HEK293 (cell line): Measurements from ENCODE around the gene SLC8A1.

Experiments
- CTCF ChIA-PET: fragments of 350-600 bp; formaldehyde crosslinking; extraction: SDS; loops from one replicate; lab custom pipeline; 2021; ENCODE audit warnings: antibody characterized with exemption; lab: Yijun Ruan, JAX
- POLR2A ChIA-PET: fragments of 300-600 bp; formaldehyde crosslinking; extraction: SDS; loops from one replicate; lab custom pipeline; 2020; ENCODE audit warnings: antibody characterized with exemption, inconsistent platforms; lab: Yijun Ruan, JAX
- H3K27ac ChIP-seq: fragments of 200-500 bp; sonication (Bioruptor generic); 2 replicates; pipeline ENCODE4 v1.5.1; 2014; ENCODE audit warnings: low read depth, low read length, control low read depth, inconsistent platforms; ENCODE audit errors: extremely low read depth
- H3K36me3 ChIP-seq, 2 experiments: fragments of 200-500 bp in 1 of 2; sonication (Bioruptor generic) in 1 of 2; 1 replicate in 1 of 2; 2 replicates in 1 of 2; pipeline ENCODE4 v1.5.1; 2014 to 2017; ENCODE audit warnings: inconsistent platforms in 2 of 2, low read length in 2 of 2; ENCODE audit not compliant: control insufficient read depth in 2 of 2, insufficient read depth in 1 of 2
- H3K4me1 ChIP-seq: fragments of 200-500 bp; sonication (Bioruptor generic); 2 replicates; pipeline ENCODE4 v1.5.1; 2014; ENCODE audit warnings: mild to moderate bottlenecking, low read length, inconsistent platforms; ENCODE audit not compliant: control insufficient read depth, insufficient read depth
- H3K4me3 ChIP-seq: 2 replicates; pipeline ENCODE4 v1.5.1; 2011; ENCODE audit warnings: low read depth, mild to moderate bottlenecking, control low read depth, low read length, moderate library complexity
- H3K9me3 ChIP-seq: fragments of 200-500 bp; sonication (Bioruptor generic); 2 replicates; pipeline ENCODE4 v1.5.1; 2014; ENCODE audit warnings: low read depth, low read length, inconsistent platforms; ENCODE audit not compliant: control insufficient read depth, insufficient read depth
- HOXC10 ChIP-seq: sonication (generic); formaldehyde crosslinking; IDR thresholded peaks from 2 replicates; pipeline ENCODE4 v1.8.1; 2023; ENCODE audit warnings: mild to moderate bottlenecking, missing genetic modification reagents
- KLF7 ChIP-seq: fragments of 450-650 bp; formaldehyde crosslinking; IDR thresholded peaks from 2 replicates; pipeline ENCODE4 v1.5.1; 2016; ENCODE audit warnings: missing biosample characterization, missing genetic modification characterization, borderline replicate concordance
- SP3 ChIP-seq: fragments of 450-650 bp; formaldehyde crosslinking; IDR thresholded peaks from 2 replicates; pipeline ENCODE4 v1.5.1; 2016; ENCODE audit warnings: missing biosample characterization, missing genetic modification characterization
- ZBTB10 ChIP-seq: fragments of 450-650 bp; formaldehyde crosslinking; IDR thresholded peaks from 2 replicates; pipeline ENCODE4 v1.5.1; 2016; ENCODE audit warnings: missing biosample characterization, missing genetic modification characterization
- ZBTB7A ChIP-seq: fragments of 450-650 bp; formaldehyde crosslinking; IDR thresholded peaks from 2 replicates; pipeline ENCODE4 v1.5.1; 2016; ENCODE audit warnings: low read depth, missing biosample characterization, missing genetic modification characterization
- ZFP41 ChIP-seq: fragments of 450-650 bp; formaldehyde crosslinking; IDR thresholded peaks from 2 replicates; pipeline ENCODE4 v1.5.1; 2016; ENCODE audit warnings: missing biosample characterization, missing genetic modification characterization, borderline replicate concordance
- ZNF2 ChIP-seq: fragments of 450-650 bp; formaldehyde crosslinking; IDR thresholded peaks from 2 replicates; pipeline ENCODE4 v1.5.1; 2016; ENCODE audit warnings: missing biosample characterization, missing genetic modification characterization
- ZNF266 ChIP-seq: fragments of 450-650 bp; formaldehyde crosslinking; IDR thresholded peaks from 2 replicates; pipeline ENCODE4 v1.5.1; 2016; ENCODE audit warnings: missing biosample characterization, missing genetic modification characterization, low read depth
- ZNF335 ChIP-seq: fragments of 450-650 bp; formaldehyde crosslinking; conservative IDR thresholded peaks from 2 replicates; pipeline ENCODE4 v1.5.1; 2016; ENCODE audit warnings: missing biosample characterization, missing genetic modification characterization
- ZNF354C ChIP-seq: fragments of 450-650 bp; formaldehyde crosslinking; IDR thresholded peaks from 2 replicates; pipeline ENCODE4 v1.5.1; 2016; ENCODE audit warnings: missing biosample characterization, missing genetic modification characterization, low read depth, borderline replicate concordance
- ZNF423 ChIP-seq: fragments of 450-650 bp; formaldehyde crosslinking; IDR thresholded peaks from 2 replicates; pipeline ENCODE4 v1.5.1; 2016; ENCODE audit warnings: missing biosample characterization, missing genetic modification characterization
- ZNF426 ChIP-seq: fragments of 450-650 bp; formaldehyde crosslinking; IDR thresholded peaks from 2 replicates; pipeline ENCODE4 v1.5.1; 2017; ENCODE audit warnings: missing biosample characterization, missing genetic modification characterization, mild to moderate bottlenecking, inconsistent platforms, moderate library complexity
- ZNF571 ChIP-seq: fragments of 450-650 bp; formaldehyde crosslinking; IDR thresholded peaks from 2 replicates; pipeline ENCODE4 v1.5.0; 2017; ENCODE audit warnings: missing biosample characterization, missing genetic modification characterization
- ZNF585B ChIP-seq: fragments of 450-650 bp; formaldehyde crosslinking; IDR thresholded peaks from 2 replicates; pipeline ENCODE4 v1.5.1; 2016; ENCODE audit warnings: missing biosample characterization, missing genetic modification characterization
- ZNF707 ChIP-seq: fragments of 450-650 bp; formaldehyde crosslinking; IDR thresholded peaks from 2 replicates; pipeline ENCODE4 v1.5.1; 2016; ENCODE audit warnings: missing biosample characterization, missing genetic modification characterization
- ZNF777 ChIP-seq: fragments of 450-650 bp; formaldehyde crosslinking; IDR thresholded peaks from 2 replicates; pipeline ENCODE4 v1.5.1; 2017; ENCODE audit warnings: missing biosample characterization, missing genetic modification characterization, borderline replicate concordance
- ZNF791 ChIP-seq: fragments of 450-650 bp; formaldehyde crosslinking; IDR thresholded peaks from 2 replicates; pipeline ENCODE4 v1.5.1; 2016; ENCODE audit warnings: missing biosample characterization, missing genetic modification characterization
- ZSCAN23 ChIP-seq: fragments of 450-650 bp; formaldehyde crosslinking; IDR thresholded peaks from 2 replicates; pipeline ENCODE4 v1.5.1; 2016; ENCODE audit warnings: missing biosample characterization, missing genetic modification characterization
- ZSCAN30 ChIP-seq: fragments of 450-650 bp; IDR thresholded peaks from 2 replicates; pipeline ENCODE4 v1.5.1; 2018; ENCODE audit warnings: missing biosample characterization, mild to moderate bottlenecking, missing genetic modification characterization, moderate library complexity
- ZSCAN4 ChIP-seq: fragments of 450-650 bp; formaldehyde crosslinking; IDR thresholded peaks from 2 replicates; pipeline ENCODE4 v1.5.1; 2017; ENCODE audit warnings: missing biosample characterization, missing genetic modification characterization

Gene SLC8A1

GRCh38 chr2:40168032-40168431 is 283.9 kb downstream of the SLC8A1 start (continued):
- TF ChIP-seq ZBTB10 (tag by site-specific recombination) (no peak), ZFP41 (tag by site-specific recombination) (no peak), SP3 (tag by site-specific recombination) (no peak), ZNF571 (tag by site-specific recombination) (no peak)

- ChIA-PET CTCF (no interaction called here), POLR2A (no interaction called here)
- no peak for TF ChIP-seq ZNF266
- TF ChIP-seq ZSCAN4 (tag by site-specific recombination), result no peak
- no peak for TF ChIP-seq HOXC10
- Histone ChIP-seq H3K4me1 (no peaks in the 10 kb centered on the region), H3K27ac (no peak overlapping the region), H3K4me3 (no peak overlapping the region), H3K9me3 (no peaks in the 10 kb centered on the region), H3K36me3 (no peaks in the 10 kb centered on the region)
These were observed 285.9 kb downstream of the SLC8A1 start for GRCh38 chr2:40166006-40166405.

GRCh38 chr2:40165509-40165844 is 286.4 kb downstream of the SLC8A1 start:
- Histone ChIP-seq H3K4me3 (no peak overlapping the region), H3K27ac (no peak overlapping the region), H3K4me1 (no peaks in the 10 kb centered on the region), H3K9me3 (no peaks in the 10 kb centered on the region), H3K36me3 (no peaks in the 10 kb centered on the region)
- POLR2A ChIA-PET, result no interaction called here
- CTCF ChIA-PET, result no interaction called here
- TF ChIP-seq ZNF423 (tag by site-specific recombination), result no peak
- no peak for TF ChIP-seq ZNF335 (tag by site-specific recombination)
- no peak for TF ChIP-seq ZNF2
- no peak for TF ChIP-seq ZBTB7A
- TF ChIP-seq ZSCAN4 (tag by site-specific recombination), result no peak
- TF ChIP-seq ZNF585B (tag by site-specific recombination), result no peak
- TF ChIP-seq ZNF354C (tag by site-specific recombination), result no peak
- no peak for TF ChIP-seq ZNF777 (tag by site-specific recombination)
- no peak for TF ChIP-seq ZSCAN30 (tag by site-specific recombination)
- TF ChIP-seq ZSCAN23 (tag by site-specific recombination), result no peak
- no peak for TF ChIP-seq ZNF707
- no peak for TF ChIP-seq ZNF791 (tag by site-specific recombination)
- TF ChIP-seq ZNF426 (tag by site-specific recombination), result no peak
- no peak for TF ChIP-seq KLF7
